Endodermal cell (in vitro differentiated cells): ENCODE results near the gene PPP2R5B. TPM values are rescaled to one million over a fixed set of nuclear protein-coding genes. Genes with fewer than 3 reads are reported as not detected.
A peak's percentile ranks its signal among the peaks of the same experiment; 100 is the strongest.

Source experiments
- DNase-seq: peaks from one replicate; pipeline ENCODE4 v3.0.0-alpha.2; 2017
- H3K27ac ChIP-seq: 2 replicates; pipeline ENCODE4 v1.5.1; 2013; ENCODE audit warnings: mild to moderate bottlenecking, low read depth, low read length, moderate library complexity
- H3K27me3 ChIP-seq: 2 replicates; pipeline ENCODE4 v1.6.1; 2013; ENCODE audit warnings: mild to moderate bottlenecking, low read length, moderate library complexity; ENCODE audit not compliant: insufficient read depth, control insufficient read depth, poor library complexity, severe bottlenecking
- H3K36me3 ChIP-seq: 2 replicates; pipeline ENCODE4 v1.7.0; 2013; ENCODE audit warnings: mild to moderate bottlenecking, low read length, moderate library complexity; ENCODE audit not compliant: control insufficient read depth, insufficient read depth
- H3K4me1 ChIP-seq: one replicate; pipeline ENCODE4 v1.7.0; 2013; ENCODE audit warnings: low read length; ENCODE audit not compliant: control insufficient read depth, insufficient read depth
- H3K4me3 ChIP-seq: 2 replicates; pipeline ENCODE4 v1.5.1; 2013; ENCODE audit warnings: mild to moderate bottlenecking, low read length, moderate library complexity
- H3K9ac ChIP-seq: 2 replicates; pipeline ENCODE4 v1.6.1; 2013; ENCODE audit warnings: mild to moderate bottlenecking, low read length, moderate library complexity; ENCODE audit not compliant: poor library complexity, severe bottlenecking; ENCODE audit errors: extremely low read depth
- H3K9me3 ChIP-seq: 2 replicates; pipeline ENCODE4 v1.6.1; 2013; ENCODE audit warnings: mild to moderate bottlenecking, low read length, moderate library complexity; ENCODE audit not compliant: control insufficient read depth
- H3K27ac Mint-ChIP-seq: 2 replicates; pipeline ENCODE4 v1.8.0; 2020; ENCODE audit warnings: mixed read lengths
- H3K27me3 Mint-ChIP-seq: 2 replicates; pipeline ENCODE4 v1.8.0; 2021; ENCODE audit warnings: mild to moderate bottlenecking, mixed read lengths; ENCODE audit not compliant: insufficient read depth
- H3K36me3 Mint-ChIP-seq: 2 replicates; pipeline ENCODE4 v1.8.0; 2020; ENCODE audit warnings: low read depth, mixed read lengths
- H3K4me1 Mint-ChIP-seq: 2 replicates; pipeline ENCODE4 v1.8.0; 2020; ENCODE audit warnings: mixed read lengths
- H3K4me3 Mint-ChIP-seq: 2 replicates; pipeline ENCODE4 v1.8.0; 2020; ENCODE audit warnings: mild to moderate bottlenecking, moderate library complexity, mixed read lengths
- H3K9me3 Mint-ChIP-seq: 2 replicates; pipeline ENCODE4 v1.8.0; 2020; ENCODE audit warnings: mild to moderate bottlenecking, mixed read lengths
- WGBS, 2 experiments: methylation state at CpG; one replicate each; pipeline versions ENCODE4 v1.1.5 to v1.1.7; 2013; ENCODE audit warnings: missing lambda C conversion rate in 2 of 2, mixed read lengths in 1 of 2; ENCODE audit not compliant: insufficient coverage in 1 of 2, insufficient read length in 1 of 2; 5-methylcytosine and 5-hydroxymethylcytosine counted together
- total RNA-seq, 2 donors: library from RNA; stranded (reverse); fragmentation: NEBNext Ultra II Directional in 1 of 2; extraction: Animal tissue kit (Norgen Biotek cat#: 25700) in 1 of 2; gene quantifications; 2 replicates in 1 of 2; 3 replicates in 1 of 2; pipeline ENCODE4 v1.2.1, GENCODE V29; 2021
- TF ChIP-seq, protein P1 (sequence below): fragments of 200-600 bp; sonication (generic); conservative IDR thresholded peaks from 2 replicates; pipeline ENCODE4 v1.5.0; 2021; ENCODE audit warnings: antibody characterized with exemption, mild to moderate bottlenecking

PPP2R5B gene
- total RNA-seq, 2 donors from 2014 or later = 2.8 to 3.3 TPM

DNA sequence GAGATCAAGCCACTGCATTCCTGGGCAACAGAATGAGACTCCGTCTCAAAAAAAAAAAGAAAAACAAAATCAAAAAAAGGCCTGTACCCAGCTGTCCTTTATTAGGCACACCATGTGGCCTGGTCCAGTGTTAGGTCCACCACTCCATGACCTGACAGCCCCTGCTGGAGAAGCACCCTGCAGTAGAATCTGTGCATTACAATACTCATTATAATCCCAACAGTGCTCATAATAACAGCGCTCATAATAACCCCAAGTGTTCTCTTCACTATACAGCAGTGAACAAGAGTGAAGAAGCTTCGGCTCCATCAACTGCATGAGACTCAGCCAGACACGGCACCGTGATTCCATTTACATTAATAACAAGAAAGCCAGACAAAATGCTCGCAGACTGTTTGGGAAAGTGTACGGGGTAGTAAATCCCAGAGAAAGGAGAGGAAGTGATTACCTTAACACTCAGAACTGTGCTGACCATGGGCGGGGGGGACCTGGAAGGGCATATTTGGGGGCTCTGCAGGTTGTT lies 37.2 kb upstream of the PPP2R5B start:
- H3K4me3 Mint-ChIP-seq = no peak overlapping the region
- no peaks in the 10 kb centered on the region for H3K36me3 Mint-ChIP-seq
- peaks cover 24% of the 10 kb centered on the region for H3K4me1 Mint-ChIP-seq
- Histone ChIP-seq H3K27ac (no peak overlapping the region), H3K27me3 (no peaks in the 10 kb centered on the region), H3K4me3 (no peak overlapping the region), H3K9ac (no peak overlapping the region), H3K4me1 (peaks cover 6% of the 10 kb centered on the region), H3K36me3 (no peaks in the 10 kb centered on the region), H3K9me3 (no peaks in the 10 kb centered on the region)
- H3K9me3 Mint-ChIP-seq = no peaks in the 10 kb centered on the region
- peaks cover 5% of the 10 kb centered on the region for H3K27me3 Mint-ChIP-seq
- TF ChIP-seq, protein P1, sequence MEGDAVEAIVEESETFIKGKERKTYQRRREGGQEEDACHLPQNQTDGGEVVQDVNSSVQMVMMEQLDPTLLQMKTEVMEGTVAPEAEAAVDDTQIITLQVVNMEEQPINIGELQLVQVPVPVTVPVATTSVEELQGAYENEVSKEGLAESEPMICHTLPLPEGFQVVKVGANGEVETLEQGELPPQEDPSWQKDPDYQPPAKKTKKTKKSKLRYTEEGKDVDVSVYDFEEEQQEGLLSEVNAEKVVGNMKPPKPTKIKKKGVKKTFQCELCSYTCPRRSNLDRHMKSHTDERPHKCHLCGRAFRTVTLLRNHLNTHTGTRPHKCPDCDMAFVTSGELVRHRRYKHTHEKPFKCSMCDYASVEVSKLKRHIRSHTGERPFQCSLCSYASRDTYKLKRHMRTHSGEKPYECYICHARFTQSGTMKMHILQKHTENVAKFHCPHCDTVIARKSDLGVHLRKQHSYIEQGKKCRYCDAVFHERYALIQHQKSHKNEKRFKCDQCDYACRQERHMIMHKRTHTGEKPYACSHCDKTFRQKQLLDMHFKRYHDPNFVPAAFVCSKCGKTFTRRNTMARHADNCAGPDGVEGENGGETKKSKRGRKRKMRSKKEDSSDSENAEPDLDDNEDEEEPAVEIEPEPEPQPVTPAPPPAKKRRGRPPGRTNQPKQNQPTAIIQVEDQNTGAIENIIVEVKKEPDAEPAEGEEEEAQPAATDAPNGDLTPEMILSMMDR = no peak
- 98 to 100% methylated on average over 1 to 7 of the region's 8 CpGs for WGBS, 2 experiments
- DNase-seq = no peak
- no peak overlapping the region for H3K27ac Mint-ChIP-seq

DNA sequence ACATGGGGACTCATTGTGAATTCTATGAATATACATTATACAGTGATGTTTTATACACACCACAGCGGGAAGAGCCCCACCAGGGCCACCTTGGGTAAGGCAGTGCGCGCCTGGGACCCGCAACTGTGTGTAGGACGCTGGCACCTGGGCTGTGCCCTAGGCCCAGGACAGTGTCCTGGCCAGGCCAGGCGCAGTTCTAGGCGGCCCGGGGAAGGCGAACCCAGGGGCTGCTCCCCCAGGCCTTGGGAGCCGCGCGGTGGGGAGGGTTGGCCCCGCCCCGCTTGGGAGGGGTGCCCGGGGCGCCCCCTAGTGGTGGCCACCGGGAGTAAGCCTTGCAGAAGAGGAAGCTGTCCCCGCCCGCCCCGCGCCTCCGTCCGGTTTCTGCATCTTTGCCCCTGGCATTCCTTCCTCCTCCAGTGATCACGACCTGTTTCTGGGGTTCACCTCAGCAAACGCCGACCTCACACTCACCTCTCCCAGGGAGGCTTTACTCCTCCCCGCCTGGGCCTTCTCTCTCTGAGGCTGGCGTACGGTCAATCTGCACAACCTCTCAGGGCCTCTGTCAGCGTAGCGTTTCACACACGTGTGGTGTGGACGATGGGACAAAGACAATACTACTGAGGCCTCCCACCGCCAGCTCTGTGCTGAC lies 36.6 kb upstream of the PPP2R5B start:
- WGBS, 2 experiments = 31 to 32% methylated on average over 14 to 34 of the region's 34 CpGs
- Histone ChIP-seq H3K27me3 (no peaks in the 10 kb centered on the region), H3K9me3 (no peaks in the 10 kb centered on the region), H3K27ac (peak overlapping the region; percentile 51), H3K36me3 (no peaks in the 10 kb centered on the region), H3K4me1 (peaks cover 6% of the 10 kb centered on the region), H3K9ac (no peak overlapping the region), H3K4me3 (no peak overlapping the region)
- no peaks in the 10 kb centered on the region for H3K36me3 Mint-ChIP-seq
- peak; percentile 96 for DNase-seq
- peak overlapping the region; percentile 28 for H3K4me3 Mint-ChIP-seq
- H3K9me3 Mint-ChIP-seq = no peaks in the 10 kb centered on the region
- H3K27me3 Mint-ChIP-seq = peaks cover 5% of the 10 kb centered on the region
- peaks cover 24% of the 10 kb centered on the region for H3K4me1 Mint-ChIP-seq
- H3K27ac Mint-ChIP-seq = peak overlapping the region; percentile 56
- TF ChIP-seq, protein P1 = peak; percentile 100

DNA sequence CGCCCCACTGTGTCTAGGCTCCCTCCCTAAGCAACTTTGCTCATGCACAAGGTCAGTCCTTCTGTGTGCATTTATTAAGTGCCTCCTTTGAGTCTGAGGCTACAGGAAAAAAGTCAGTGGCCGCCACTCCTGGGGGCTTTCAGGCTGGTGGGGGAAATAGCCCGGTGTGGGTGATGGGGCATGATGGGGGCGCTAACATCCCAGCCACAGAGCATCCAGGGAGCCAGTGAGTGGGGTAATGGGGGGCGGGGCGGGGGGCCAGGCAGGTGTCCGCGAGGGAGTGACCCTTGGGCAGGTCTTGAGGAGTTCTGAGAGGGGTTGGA lies 36.1 kb upstream of the PPP2R5B start:
- no peaks in the 10 kb centered on the region for H3K36me3 ChIP-seq
- H3K4me3 ChIP-seq = no peak overlapping the region
- Mint-ChIP-seq H3K4me1 (peaks cover 24% of the 10 kb centered on the region), H3K27ac (peak overlapping the region; percentile 56), H3K4me3 (peak overlapping the region; percentile 28), H3K36me3 (no peaks in the 10 kb centered on the region), H3K9me3 (no peaks in the 10 kb centered on the region), H3K27me3 (peaks cover 5% of the 10 kb centered on the region)
- peak overlapping the region; percentile 51 for H3K27ac ChIP-seq
- no peak overlapping the region for H3K9ac ChIP-seq
- 75 to 79% methylated on average over 2 to 8 of the region's 8 CpGs for WGBS, 2 experiments
- TF ChIP-seq, protein P1 = no peak
- no peaks in the 10 kb centered on the region for H3K27me3 ChIP-seq
- H3K4me1 ChIP-seq = peaks cover 10% of the 10 kb centered on the region
- DNase-seq = no peak
- H3K9me3 ChIP-seq = no peaks in the 10 kb centered on the region
